Transverse colon (tissue), 4 donors: Measurements from ENCODE around the gene LRWD1. TPM values are rescaled to one million over a fixed set of nuclear protein-coding genes. Genes with fewer than 3 reads are reported as not detected.

Source experiments
- DNase-seq: peaks from one replicate; pipeline ENCODE4 v3.0.0-alpha.2; 2019
- H3K27ac ChIP-seq, 4 donors: fragments of 200-600 bp; sonication (generic); 2 replicates each; pipeline ENCODE4 v1.5.1; 2016 to 2018; ENCODE audit warnings: inconsistent platforms in 4 of 4
- H3K27me3 ChIP-seq: fragments of 200-600 bp; sonication (generic); 2 replicates; pipeline ENCODE4 v1.5.1; 2017; ENCODE audit warnings: inconsistent platforms
- H3K36me3 ChIP-seq, 4 donors: fragments of 200-600 bp; sonication (generic); 2 replicates each; pipeline ENCODE4 v1.5.1; 2017 to 2019; ENCODE audit warnings: inconsistent platforms in 4 of 4
- H3K4me1 ChIP-seq, 4 donors: fragments of 200-600 bp; sonication (generic); 2 replicates each; pipeline ENCODE4 v1.5.1; 2017 to 2020; ENCODE audit warnings: inconsistent platforms in 4 of 4
- H3K4me3 ChIP-seq, 4 donors: fragments of 200-600 bp; sonication (generic); 1 replicate in 1 of 4; 2 replicates in 3 of 4; pipeline versions ENCODE4 v1.5.1 to v1.6.1; 2017 to 2019; ENCODE audit warnings: inconsistent platforms in 4 of 4
- H3K9me3 ChIP-seq, 2 donors: fragments of 200-600 bp; sonication (generic); 2 replicates each; pipeline ENCODE4 v1.5.1; 2017 to 2019; ENCODE audit warnings: inconsistent platforms in 2 of 2
- CTCF ChIP-seq, 5 experiments: fragments of 200-600 bp in 3 of 5; fragments of 450-650 bp in 2 of 5; sonication (generic) in 3 of 5; IDR thresholded peaks; 1 replicate in 2 of 5; 2 replicates in 3 of 5; pipeline ENCODE4 v1.5.1; 2016 to 2017; ENCODE audit warnings: antibody characterized with exemption in 5 of 5, inconsistent platforms in 3 of 5, mild to moderate bottlenecking in 2 of 5, moderate library complexity in 1 of 5
- EP300 ChIP-seq: sonication (generic); formaldehyde crosslinking; IDR thresholded peaks from one replicate; pipeline ENCODE4 v1.6.1; 2017; ENCODE audit warnings: antibody characterized with exemption, low read depth
- POLR2A ChIP-seq: fragments of 450-650 bp; IDR thresholded peaks from one replicate; pipeline ENCODE4 v1.6.1; 2016; ENCODE audit warnings: antibody characterized with exemption, mild to moderate bottlenecking, moderate library complexity
- POLR2AphosphoS5 ChIP-seq, 3 donors: sonication (generic); formaldehyde crosslinking; IDR thresholded peaks; one replicate each; pipeline ENCODE4 v1.6.1; 2016; ENCODE audit warnings: antibody characterized with exemption in 3 of 3
- WGBS, 2 donors: methylation state at CpG; one replicate each; pipeline ENCODE4 v1.1.5; 2018; ENCODE audit warnings: low coverage in 1 of 2; 5-methylcytosine and 5-hydroxymethylcytosine counted together
- in situ Hi-C, 4 donors: fragments of 200-750 bp; cut with MboI; loops; one replicate each; pipeline versions ENCODE4 v1.15.0 to v1.15.1; 2017; ENCODE audit warnings: low sequenced_read_pairs in 3 of 4, low pct_ligation_motif_present in 1 of 4, low pct_unique_long_range_greater_than_20kb in 1 of 4
- intact Hi-C: fragments of 100-400 bp; cut with DNase I; formaldehyde crosslinking; loops from one replicate; pipeline ENCODE4 v1.15.1; 2023; ENCODE audit warnings: low total_unique reads
- total RNA-seq, 4 donors: library from RNA; depleted of rRNA; stranded (reverse); fragments of >200 nt; gene quantifications; one replicate each; pipeline ENCODE4 v1.1.0, GENCODE V29; 2016

The LRWD1 gene
- total RNA-seq, 4 donors from 2014 or later: 15.7 to 45.6 (median 18.4) TPM

- Histone ChIP-seq H3K4me3 (no peak overlapping the region), H3K36me3 (peaks cover 0 to 16% (median 3%) of the 10 kb centered on the region in 4 donors), H3K4me1 (no peaks in the 10 kb centered on the region), H3K27ac (no peak overlapping the region), H3K27me3 (no peaks in the 10 kb centered on the region), H3K9me3 (no peaks in the 10 kb centered on the region)
- 84 to 92% methylated on average over 5 of the region's 5 CpGs for WGBS, 2 donors
- DNase-seq: no peak
- in situ Hi-C loops (no loop called here), intact Hi-C loops (no loop called here)
- TF ChIP-seq POLR2AphosphoS5 (IDR thresholded peaks at IDR 0.05) (no peak), POLR2A (no peak), EP300 (no peak), CTCF (IDR thresholded peaks at IDR 0.05) (no peak)
These were observed 46.2 kb upstream of the LRWD1 start for GRCh38 chr7:102418592-102418991.

GRCh38 chr7:102421706-102422240 is 43.0 kb upstream of the LRWD1 start:
- TF ChIP-seq EP300 (no peak), POLR2AphosphoS5 (IDR thresholded peaks at IDR 0.05) (no peak), POLR2A (no peak), CTCF (IDR thresholded peaks at IDR 0.05) (no peak)
- WGBS, 2 donors: 93 to 94% methylated on average over 6 to 10 of the region's 10 CpGs
- H3K9me3 ChIP-seq: no peaks in the 10 kb centered on the region
- no peak overlapping the region for H3K4me3 ChIP-seq
- peaks cover 0 to 21% (median 0%) of the 10 kb centered on the region in 4 donors for H3K36me3 ChIP-seq
- H3K27ac ChIP-seq: peak overlapping the region in 1 of 4 donors; percentile 6
- intact Hi-C loops (no loop called here), in situ Hi-C loops (no loop called here)
- peaks cover 0 to 4% (median 2%) of the 10 kb centered on the region in 4 donors for H3K4me1 ChIP-seq
- H3K27me3 ChIP-seq: no peaks in the 10 kb centered on the region
- no peak for DNase-seq

- DNase-seq: no peak
- Histone ChIP-seq H3K4me3 (no peak overlapping the region), H3K27ac (peak overlapping the region in 3 of 4 donors; percentile 14 to 82 (median 72)), H3K9me3 (no peaks in the 10 kb centered on the region), H3K27me3 (no peaks in the 10 kb centered on the region), H3K4me1 (peaks cover 0 to 4% (median 2%) of the 10 kb centered on the region in 4 donors), H3K36me3 (peaks cover 0 to 21% (median 0%) of the 10 kb centered on the region in 4 donors)
- TF ChIP-seq EP300: no peak
- TF ChIP-seq POLR2AphosphoS5 (IDR thresholded peaks at IDR 0.05): no peak
- no peak for TF ChIP-seq POLR2A
- TF ChIP-seq CTCF (IDR thresholded peaks at IDR 0.05): no peak
- intact Hi-C loops: no loop called here
- 65% methylated on average over 12 of the region's 12 CpGs; no CpG with 5 or more reads in 1 of the 2 donors for WGBS, 2 donors
- in situ Hi-C loops: no loop called here
These were observed 40.6 kb upstream of the LRWD1 start for GRCh38 chr7:102424129-102424551.

- peaks cover 0 to 4% (median 2%) of the 10 kb centered on the region in 4 donors for H3K4me1 ChIP-seq
- H3K27ac ChIP-seq: peak overlapping the region; percentile 69 to 83 (median 77)
- in situ Hi-C loops (no loop called here), intact Hi-C loops (no loop called here)
- TF ChIP-seq CTCF (IDR thresholded peaks at IDR 0.05) (no peak), POLR2AphosphoS5 (IDR thresholded peaks at IDR 0.05) (peak in 1 of 3 donors; percentile 39)
- no peaks in the 10 kb centered on the region for H3K9me3 ChIP-seq
- no peak overlapping the region for H3K4me3 ChIP-seq
- peaks cover 0 to 21% (median 0%) of the 10 kb centered on the region in 4 donors for H3K36me3 ChIP-seq
- peak; percentile 59 for DNase-seq
- H3K27me3 ChIP-seq: no peaks in the 10 kb centered on the region
- WGBS, 2 donors: 50 to 74% methylated on average over 1 to 13 of the region's 13 CpGs
These were observed 40.0 kb upstream of the LRWD1 start for GRCh38 chr7:102424787-102425218.
